Activated T-helper 1 cell treated with anti-CD3 and anti-CD28 coated beads, Interleukin-12 subunit alpha, Interleukin-12 subunit beta, Interleukin-2, Interleukin-4 antibody, amounts not matched to agents 30 ng/mL and 10 ng/mL and 1 ng/mL, durations not matched to agents 14 hours and 24 hours and 36 hours (primary cell): ENCODE results near the gene CYB5D1. TPM values are rescaled to one million over a fixed set of nuclear protein-coding genes. Genes with fewer than 3 reads are reported as not detected.

Experiments used
- DNase-seq: peaks from one replicate; pipeline ENCODE4 v3.0.0; 2021; ENCODE audit warnings: low spot score
- H3K27ac Mint-ChIP-seq: one replicate; pipeline ENCODE4 v1.8.0; 2021; ENCODE audit warnings: mild to moderate bottlenecking, mixed read lengths
- H3K27me3 Mint-ChIP-seq: one replicate; pipeline ENCODE4 v1.8.0; 2022; ENCODE audit warnings: mild to moderate bottlenecking, moderate library complexity, mixed read lengths; ENCODE audit not compliant: insufficient read depth
- H3K36me3 Mint-ChIP-seq: one replicate; pipeline ENCODE4 v1.8.0; 2021; ENCODE audit warnings: low read depth, mixed read lengths
- H3K4me1 Mint-ChIP-seq: one replicate; pipeline ENCODE4 v1.8.0; 2021; ENCODE audit warnings: low read depth, mixed read lengths
- H3K4me3 Mint-ChIP-seq: one replicate; pipeline ENCODE4 v1.8.0; 2021; ENCODE audit warnings: mild to moderate bottlenecking, moderate library complexity, mixed read lengths
- H3K9me3 Mint-ChIP-seq: one replicate; pipeline ENCODE4 v1.8.0; 2021; ENCODE audit warnings: mixed read lengths
- intact Hi-C: fragments of 100-400 bp; cut with micrococcal nuclease; formaldehyde crosslinking; loops from one replicate; pipeline ENCODE4 v1.15.1; 2024
- total RNA-seq: library from RNA; stranded (reverse); gene quantifications from 2 replicates; pipeline ENCODE4 v1.2.3, GENCODE V29; 2022

CYB5D1 gene
- total RNA-seq, 1 donor from 2014 or later, result 11.8 TPM

GRCh38 chr17:7836596-7837407, 21.0 kb upstream of the CYB5D1 start:
- Mint-ChIP-seq H3K4me1 (peaks cover 58% of the 10 kb centered on the region), H3K4me3 (peak overlapping the region; percentile 85), H3K9me3 (no peaks in the 10 kb centered on the region), H3K36me3 (peaks cover 4% of the 10 kb centered on the region), H3K27me3 (peaks cover 9% of the 10 kb centered on the region), H3K27ac (peak overlapping the region; percentile 70)
- DNase-seq, result peak; percentile 19
- intact Hi-C loops, result no loop called here

DNA sequence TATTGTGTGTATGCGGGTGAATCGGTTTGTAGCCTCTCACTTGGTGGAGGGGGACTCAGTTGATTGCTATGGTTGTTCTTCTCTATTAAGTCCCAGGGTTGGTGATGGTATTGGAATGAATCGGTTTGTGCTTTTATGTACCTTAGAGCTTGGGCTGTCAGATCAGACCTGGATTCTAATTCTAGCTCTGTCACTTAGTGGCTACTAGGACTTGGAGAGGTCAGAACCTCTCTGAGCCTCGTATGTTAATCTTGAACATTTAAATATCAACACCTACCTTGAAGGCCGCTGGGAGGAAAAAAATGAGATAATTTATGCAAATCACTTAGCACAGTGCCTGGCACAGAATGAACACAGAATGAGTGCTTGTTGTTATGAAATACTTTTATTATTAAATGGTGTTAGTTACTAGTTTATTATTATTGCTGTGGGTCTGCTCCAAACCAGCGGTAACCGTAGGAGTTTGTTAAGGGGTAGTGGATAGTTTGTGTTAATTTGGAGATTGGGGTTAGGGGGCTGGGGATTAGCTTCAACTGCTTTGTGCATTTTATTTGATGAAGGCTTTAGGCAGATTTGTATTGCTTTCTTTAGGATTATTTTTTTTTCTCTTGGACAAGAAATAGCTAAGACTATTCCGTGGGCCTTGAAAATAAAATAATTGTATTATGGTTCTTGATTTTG, 20.3 kb upstream of the CYB5D1 start:
- Mint-ChIP-seq H3K4me3 (peak overlapping the region; percentile 85), H3K27ac (peak overlapping the region; percentile 70), H3K9me3 (no peaks in the 10 kb centered on the region), H3K36me3 (peaks cover 4% of the 10 kb centered on the region), H3K27me3 (peaks cover 3% of the 10 kb centered on the region), H3K4me1 (peaks cover 62% of the 10 kb centered on the region)
- DNase-seq, result no peak
- intact Hi-C loops, result no loop called here

GRCh38 chr17:7838090-7839075, 19.4 kb upstream of the CYB5D1 start:
- intact Hi-C loops, result no loop called here
- no peaks in the 10 kb centered on the region for H3K27me3 Mint-ChIP-seq
- DNase-seq, result no peak
- H3K36me3 Mint-ChIP-seq, result peaks cover 4% of the 10 kb centered on the region
- H3K4me3 Mint-ChIP-seq, result peak overlapping the region; percentile 85
- no peaks in the 10 kb centered on the region for H3K9me3 Mint-ChIP-seq
- peak overlapping the region; percentile 72 for H3K27ac Mint-ChIP-seq
- peaks cover 66% of the 10 kb centered on the region for H3K4me1 Mint-ChIP-seq

- H3K4me3 Mint-ChIP-seq, result peak overlapping the region; percentile 72
- H3K27me3 Mint-ChIP-seq, result no peaks in the 10 kb centered on the region
- no peaks in the 10 kb centered on the region for H3K9me3 Mint-ChIP-seq
- DNase-seq, result no peak
- intact Hi-C loops, result no loop called here
- H3K36me3 Mint-ChIP-seq, result peaks cover 7% of the 10 kb centered on the region
- H3K27ac Mint-ChIP-seq, result peak overlapping the region; percentile 72
- H3K4me1 Mint-ChIP-seq, result peaks cover 62% of the 10 kb centered on the region
Measured at GRCh38 chr17:7839190-7839875, 18.5 kb upstream of the CYB5D1 start.

DNA sequence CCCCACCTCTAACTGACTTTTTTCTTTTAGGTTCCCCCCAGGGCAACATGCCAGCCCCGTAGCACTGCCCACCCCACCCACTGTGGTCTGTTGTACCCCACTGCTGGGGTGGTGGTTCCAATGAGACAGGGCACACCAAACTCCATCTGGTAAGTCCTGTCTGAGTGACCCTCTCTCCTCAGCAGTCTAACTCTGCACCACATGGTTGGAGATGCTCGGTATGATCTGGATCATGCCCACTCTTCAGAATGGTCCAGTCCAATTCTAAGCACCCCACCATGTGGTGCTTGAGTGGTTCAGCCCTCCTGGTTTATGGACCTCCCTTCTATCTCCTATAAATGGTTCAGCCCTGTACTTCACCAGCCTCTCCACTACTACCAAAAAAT, 17.9 kb upstream of the CYB5D1 start:
- Mint-ChIP-seq H3K4me1 (peaks cover 62% of the 10 kb centered on the region), H3K27me3 (no peaks in the 10 kb centered on the region), H3K27ac (peak overlapping the region; percentile 65), H3K36me3 (peaks cover 7% of the 10 kb centered on the region), H3K9me3 (no peaks in the 10 kb centered on the region), H3K4me3 (peak overlapping the region; percentile 89)
- DNase-seq, result no peak
- intact Hi-C loops, result loop anchor here (2.0 to 5.0 kb wide), 5 partner anchors 17 to 533 kb away; partner anchors contain the start of genes EIF5A, HES7 and TMEM256

- Mint-ChIP-seq H3K4me3 (peak overlapping the region; percentile 89), H3K9me3 (no peaks in the 10 kb centered on the region), H3K36me3 (peaks cover 9% of the 10 kb centered on the region), H3K27me3 (no peaks in the 10 kb centered on the region), H3K27ac (peak overlapping the region; percentile 93), H3K4me1 (peaks cover 62% of the 10 kb centered on the region)
- no peak for DNase-seq
- intact Hi-C loops, result loop anchor here (2.0 to 5.0 kb wide), 5 partner anchors 18 to 533 kb away; partner anchors contain the start of genes EIF5A, HES7 and TMEM256
Measured at GRCh38 chr17:7840441-7840840, 17.4 kb upstream of the CYB5D1 start.

DNA sequence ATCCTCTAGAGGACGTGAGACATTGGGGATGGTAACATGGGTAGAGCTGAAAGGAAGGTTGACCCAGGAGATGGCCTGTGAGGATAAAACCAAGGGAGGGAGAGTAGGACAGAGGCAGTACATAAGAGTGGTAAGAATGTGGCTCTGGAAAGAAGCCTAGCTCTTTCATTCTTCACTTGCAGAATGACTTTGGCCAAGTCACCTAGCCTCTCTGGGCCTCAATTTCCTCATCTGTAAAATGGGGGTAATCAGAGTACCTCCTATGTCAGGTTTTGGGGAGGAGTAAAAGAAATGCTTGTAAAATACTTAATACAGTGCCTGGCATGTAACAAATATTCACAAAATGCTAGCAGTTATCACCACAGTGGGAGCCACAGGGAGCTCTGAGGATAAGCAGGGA, 16.9 kb upstream of the CYB5D1 start:
- intact Hi-C loops, result loop anchor here (2.0 to 5.0 kb wide), 5 partner anchors 18 to 534 kb away; partner anchors contain the start of genes EIF5A, HES7 and TMEM256
- Mint-ChIP-seq H3K36me3 (peaks cover 11% of the 10 kb centered on the region), H3K4me1 (peaks cover 62% of the 10 kb centered on the region), H3K27ac (peak overlapping the region; percentile 93), H3K4me3 (peak overlapping the region; percentile 89), H3K9me3 (no peaks in the 10 kb centered on the region), H3K27me3 (no peaks in the 10 kb centered on the region)
- no peak for DNase-seq

GRCh38 chr17:7841396-7841914, 16.3 kb upstream of the CYB5D1 start:
- intact Hi-C loops, result loop anchor here (2.0 to 5.0 kb wide), 5 partner anchors 19 to 534 kb away; partner anchors contain the start of genes EIF5A, HES7 and TMEM256
- Mint-ChIP-seq H3K4me1 (peaks cover 60% of the 10 kb centered on the region), H3K4me3 (peak overlapping the region; percentile 89), H3K36me3 (peaks cover 13% of the 10 kb centered on the region), H3K27ac (peak overlapping the region; percentile 96), H3K27me3 (no peaks in the 10 kb centered on the region), H3K9me3 (no peaks in the 10 kb centered on the region)
- DNase-seq, result peak; percentile 71

DNA sequence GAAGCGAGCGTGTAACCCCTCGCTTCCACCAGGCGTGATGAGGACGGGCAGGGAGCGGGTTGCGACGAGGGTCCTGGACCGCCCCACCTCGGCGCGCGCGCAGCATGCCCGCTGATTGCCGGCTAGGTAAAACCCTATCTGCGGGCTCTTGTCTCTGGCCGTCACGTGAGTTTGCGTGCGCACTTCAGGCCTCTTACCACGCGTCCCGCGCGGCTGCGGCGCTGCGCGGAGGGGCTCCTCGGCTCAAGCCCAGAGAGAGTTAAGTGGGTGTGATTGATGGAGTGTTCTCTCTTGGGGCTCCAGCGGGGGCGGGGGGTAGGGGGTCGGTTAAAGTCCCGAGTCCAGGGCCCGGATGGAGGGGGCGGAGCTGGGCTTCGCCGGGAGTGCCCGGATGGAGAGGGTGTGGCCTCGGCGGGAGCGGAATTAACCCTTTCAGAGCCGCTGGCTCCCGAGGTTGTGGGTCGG, 15.9 kb upstream of the CYB5D1 start:
- H3K27ac Mint-ChIP-seq, result peak overlapping the region; percentile 96

DNA sequence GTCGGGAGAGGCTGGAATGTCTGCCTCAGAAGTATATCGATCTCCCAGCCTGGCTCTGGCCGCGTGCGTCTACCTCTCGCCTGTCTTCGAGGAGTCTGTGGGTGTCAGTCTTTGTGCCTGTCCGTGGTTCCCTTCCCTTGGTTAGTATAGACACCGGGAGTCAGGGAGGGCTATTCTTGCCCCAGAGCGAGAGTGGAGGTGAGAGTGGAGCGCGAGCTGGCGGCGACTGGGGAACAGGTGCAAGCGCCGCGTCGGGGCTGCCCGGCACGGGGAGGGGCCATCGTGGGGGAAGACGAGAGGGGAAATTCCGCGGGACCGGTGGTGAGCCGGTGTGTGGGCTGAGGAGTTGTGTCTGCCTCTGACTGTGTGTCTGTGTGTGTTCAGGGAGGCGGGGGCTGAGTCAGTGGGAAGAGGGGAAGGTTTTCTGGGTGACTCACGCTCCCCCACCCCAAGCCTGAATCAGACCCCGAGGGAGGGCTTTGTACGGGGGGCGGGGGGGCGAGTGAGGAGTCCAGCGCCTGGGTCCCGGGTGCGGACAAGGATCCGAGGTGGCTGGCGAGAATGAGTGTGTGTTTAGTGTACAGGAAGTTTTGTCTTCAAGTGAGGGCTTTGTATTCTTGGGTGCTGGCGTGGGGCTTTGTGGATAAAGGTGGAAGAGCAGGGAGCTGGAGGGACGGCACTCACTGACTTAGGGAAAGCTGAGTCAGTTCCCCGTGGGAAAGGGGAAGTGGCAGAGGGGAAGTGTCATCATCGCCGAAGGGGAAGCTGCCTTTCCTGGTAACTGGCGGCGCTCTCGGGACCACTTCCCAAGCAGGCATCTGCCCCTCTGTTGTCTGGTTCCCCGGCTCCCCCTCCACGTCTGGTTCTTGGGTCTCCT, 15.2 kb upstream of the CYB5D1 start:
- H3K36me3 Mint-ChIP-seq, result peaks cover 17% of the 10 kb centered on the region
- no peaks in the 10 kb centered on the region for H3K9me3 Mint-ChIP-seq
- peaks cover 53% of the 10 kb centered on the region for H3K4me1 Mint-ChIP-seq
- no peaks in the 10 kb centered on the region for H3K27me3 Mint-ChIP-seq
- peak overlapping the region; percentile 96 for H3K27ac Mint-ChIP-seq
- DNase-seq, result peak; percentile 94
- intact Hi-C loops, result loop anchor here (1.0 to 5.0 kb wide), 12 partner anchors 9 to 535 kb away; partner anchors contain the start of genes CNTROB, EIF5A, HES7 and POLR2A
- H3K4me3 Mint-ChIP-seq, result peak overlapping the region; percentile 89

More for the DNA sequence above, 15.9 kb upstream of the CYB5D1 start:
- H3K9me3 Mint-ChIP-seq, result no peaks in the 10 kb centered on the region
- peaks cover 17% of the 10 kb centered on the region for H3K36me3 Mint-ChIP-seq
- peak; percentile 82 for DNase-seq
- intact Hi-C loops, result loop anchor here (1.0 to 5.0 kb wide), 10 partner anchors 19 to 535 kb away; partner anchors contain the start of genes CNTROB, EIF5A, HES7 and POLR2A
- H3K4me3 Mint-ChIP-seq, result peak overlapping the region; percentile 89
- peaks cover 60% of the 10 kb centered on the region for H3K4me1 Mint-ChIP-seq
- no peaks in the 10 kb centered on the region for H3K27me3 Mint-ChIP-seq

GRCh38 chr17:7843257-7843535, 14.6 kb upstream of the CYB5D1 start:
- no peaks in the 10 kb centered on the region for H3K27me3 Mint-ChIP-seq
- intact Hi-C loops, result loop anchor here (1.0 to 5.0 kb wide), 11 partner anchors 8 to 536 kb away; partner anchors contain the start of genes CNTROB, EIF5A, HES7 and POLR2A
- peaks cover 18% of the 10 kb centered on the region for H3K36me3 Mint-ChIP-seq
- peak overlapping the region; percentile 96 for H3K27ac Mint-ChIP-seq
- DNase-seq, result no peak
- H3K4me3 Mint-ChIP-seq, result peak overlapping the region; percentile 89
- H3K4me1 Mint-ChIP-seq, result peaks cover 50% of the 10 kb centered on the region
- no peaks in the 10 kb centered on the region for H3K9me3 Mint-ChIP-seq
